ENCODE data around the gene LRMDA. TPM values are rescaled to one million over a fixed set of nuclear protein-coding genes. Genes with fewer than 3 reads are reported as not detected.

The LRMDA gene
- total and polyA plus RNA-seq, 2 of the 13 experiments (the other 11 are each of a cell fraction or from before 2014, with no cell fraction given), result 13.4 to 22.0 TPM

GRCh38 chr10:75593692-75594556 is 162.5 kb downstream of the LRMDA start:
- Histone ChIP-seq H3K27ac (ENCODE audit: extremely low read length, insufficient read depth, low read length) (no peak overlapping the region), H4K20me1 (ENCODE audit: insufficient read depth, low read length) (no peaks in the 10 kb centered on the region), H3K9me3 (ENCODE audit: low read length) (no peaks in the 10 kb centered on the region), H3K36me3 (replicated peaks in 1 of 2; ENCODE audit: control insufficient read depth in 1 of 2, insufficient read depth in 2 of 2, low read length in 2 of 2) (peaks cover 0 to 2% of the 10 kb centered on the region in 2 experiments; a peak in 2 of 5 replicates), H3K4me1 (ENCODE audit: insufficient read depth, low read length) (peaks cover 17% of the 10 kb centered on the region), H3K27me3 (ENCODE audit: control insufficient read depth in 1 of 2, insufficient read depth in 2 of 2, low read length in 2 of 2) (no peaks in the 10 kb centered on the region), H3K9ac (ENCODE audit: insufficient read depth, low read depth, low read length) (no peak overlapping the region), H3K4me3 (replicated peaks in 1 of 3; ENCODE audit: insufficient read depth in 1 of 3, low read depth in 2 of 3, low read length in 3 of 3) (no peak overlapping the region), H2AFZ (ENCODE audit: low read length) (no peak overlapping the region), H3K79me2 (ENCODE audit: insufficient read depth, low read length) (no peaks in the 10 kb centered on the region), H3K4me2 (ENCODE audit: low read depth, low read length) (no peak overlapping the region)
- intact Hi-C loops (cut with micrococcal nuclease; ENCODE audit: unreplicated experiment), result no loop called here
- DNase-seq (ENCODE audit: low spot score) (no peak), ATAC-seq (no peak; the same call in 2 of the 3 replicates), FAIRE-seq (no peak)
- ChIA-PET CTCF (ENCODE audit: low intra/inter-chr PET ratio, low total read pairs) (no interaction called here), POLR2A (no interaction called here)
- in situ Hi-C loops (cut with HindIII; ENCODE audit: extremely low pct_ligation_motif_present, low pct_unique_long_range_greater_than_20kb), result no loop called here
- WGBS (ENCODE audit: low lambda C conversion rate), result 87% methylated on average over 12 of the region's 14 CpGs
- TF ChIP-seq JUND (CRISPR knock-in tag; IDR thresholded peaks at IDR 0.05) (no peak), ZNF143 (CRISPR knock-in tag; IDR thresholded peaks at IDR 0.05) (no peak), ZBTB33 (CRISPR knock-in tag; IDR thresholded peaks at IDR 0.05) (peak; percentile 44), CTCF (CRISPR knock-in tag; IDR thresholded peaks at IDR 0.05) (peak; percentile 58), STAG1 (CRISPR knock-in tag; IDR thresholded peaks at IDR 0.05) (peak; percentile 51), HNF4A (CRISPR knock-in tag; IDR thresholded peaks at IDR 0.05) (0 out of 2 replicates have a peak, but pooled peaks have one; percentile 9), ZNF687 (CRISPR knock-in tag; IDR thresholded peaks at IDR 0.05) (peak; percentile 29; the same call in 1 of the 2 replicates)
- no TSS peak for BruUV-seq (replicated peaks)

Measured in HepG2 (cell line).